ENCODE data around the gene PRRT2. TPM values are rescaled to one million over a fixed set of nuclear protein-coding genes. Genes with fewer than 3 reads are reported as not detected.
A peak's percentile ranks its signal among the peaks of the same experiment; 100 is the strongest.

Gene PRRT2
- total RNA-seq, 1 experiment from 2014 or later, result 20.5 TPM

- TF ChIP-seq ZBTB43 (CRISPR knock-in tag; IDR thresholded peaks at IDR 0.05) (peak; percentile 18; the same call in 1 of the 2 replicates), TEAD1 (CRISPR knock-in tag; IDR thresholded peaks at IDR 0.05) (peak; percentile 11; the same call in 1 of the 2 replicates), ARID4B (CRISPR knock-in tag; IDR thresholded peaks at IDR 0.05; ENCODE audit: borderline replicate concordance) (no peak), FOXP1 (CRISPR knock-in tag; IDR thresholded peaks at IDR 0.05; ENCODE audit: borderline replicate concordance) (peak; percentile 74), SP1 (CRISPR knock-in tag; conservative IDR thresholded peaks at IDR 0.05) (peak; percentile 73), ZNF671 (CRISPR knock-in tag; IDR thresholded peaks at IDR 0.05) (0 out of 2 replicates have a peak, but pooled peaks have one; percentile 48), MYBL2 (CRISPR knock-in tag; IDR thresholded peaks at IDR 0.05) (0 out of 2 replicates have a peak, but pooled peaks have one; percentile 59), RELA (CRISPR knock-in tag; IDR thresholded peaks at IDR 0.05; ENCODE audit: borderline replicate concordance) (no peak), EMX1 (CRISPR knock-in tag; IDR thresholded peaks at IDR 0.05) (peak; percentile 87), KAT7 (CRISPR knock-in tag; IDR thresholded peaks at IDR 0.05; ENCODE audit: borderline replicate concordance) (no peak), ZNF416 (CRISPR knock-in tag; IDR thresholded peaks at IDR 0.05) (peak; percentile 92), PRRX2 (CRISPR knock-in tag; IDR thresholded peaks at IDR 0.05) (peak; percentile 82; the same call in 1 of the 2 replicates), NFATC4 (CRISPR knock-in tag; IDR thresholded peaks at IDR 0.05) (peak; percentile 94), SMAD4 (CRISPR knock-in tag; IDR thresholded peaks at IDR 0.05) (no peak), ERG (CRISPR knock-in tag; IDR thresholded peaks at IDR 0.05) (peak; percentile 71; the same call in 1 of the 2 replicates), E2F5 (CRISPR knock-in tag; IDR thresholded peaks at IDR 0.05) (peak; percentile 50; the same call in 1 of the 2 replicates), NFE2L1 (CRISPR knock-in tag; IDR thresholded peaks at IDR 0.05) (0 out of 2 replicates have a peak, but pooled peaks have one; percentile 8)
Observed at GRCh38 chr16:29811170-29811895, 660 bp upstream of the PRRT2 start (continued).
